ENCODE data around the gene ASB8.

ASB8 gene, protein sequence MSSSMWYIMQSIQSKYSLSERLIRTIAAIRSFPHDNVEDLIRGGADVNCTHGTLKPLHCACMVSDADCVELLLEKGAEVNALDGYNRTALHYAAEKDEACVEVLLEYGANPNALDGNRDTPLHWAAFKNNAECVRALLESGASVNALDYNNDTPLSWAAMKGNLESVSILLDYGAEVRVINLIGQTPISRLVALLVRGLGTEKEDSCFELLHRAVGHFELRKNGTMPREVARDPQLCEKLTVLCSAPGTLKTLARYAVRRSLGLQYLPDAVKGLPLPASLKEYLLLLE

DNA sequence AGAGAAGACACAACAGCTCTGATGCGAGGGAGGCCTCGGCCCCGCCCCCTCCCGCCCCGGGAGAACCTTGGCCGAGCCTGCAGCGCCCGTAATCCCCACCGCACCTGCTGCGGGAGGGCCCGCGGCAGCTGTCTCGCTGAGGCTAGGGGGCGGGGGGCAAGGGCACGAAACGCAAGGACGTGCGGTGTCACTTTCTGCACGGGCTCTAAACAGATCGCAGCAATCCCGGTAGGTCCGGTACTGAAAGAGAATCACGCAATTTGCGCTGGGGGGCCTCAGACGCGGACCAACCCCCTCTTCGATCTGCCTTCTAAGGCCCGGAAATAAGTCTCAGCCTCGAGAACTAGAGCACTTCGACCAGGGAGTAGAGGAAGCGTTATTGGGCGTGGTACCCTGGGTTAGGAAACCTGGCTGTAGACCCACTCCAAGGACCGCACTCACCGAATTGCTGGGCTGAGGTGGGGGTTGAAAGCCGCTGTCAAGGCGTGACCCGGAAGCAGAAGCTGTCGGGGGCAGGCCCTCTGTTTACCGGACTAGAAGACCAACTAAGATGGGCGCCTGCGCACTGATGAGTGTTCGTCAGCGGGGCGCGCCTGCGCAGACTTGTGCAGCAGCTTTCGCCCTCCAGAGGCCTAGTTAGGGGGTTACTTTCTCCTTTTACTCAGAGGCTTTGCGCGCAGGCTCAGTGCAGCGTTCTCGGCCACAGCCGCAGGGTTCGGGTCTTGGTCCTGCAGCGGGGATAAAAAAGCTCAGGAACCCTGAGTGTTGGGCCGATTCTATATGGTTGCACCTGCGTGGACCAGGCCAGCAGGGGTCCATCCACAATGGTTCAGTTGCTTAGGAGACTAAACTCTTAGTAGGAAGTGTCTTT, at the start of gene ASB8:
Gene ASB8, minus strand, starts transcription at position 498 of the 871 bp plus-strand sequence. CDS start 4,019 bp downstream, outside the sequence.
- peak; percentile 94 for FAIRE-seq

- FAIRE-seq: no peak
Measured at GRCh38 chr12:48203192-48203591, 45.9 kb upstream of the ASB8 start, which contains the start of gene OR10AD1. OR10AD1 (minus strand) TSS chr12:48203292; CDS start chr12:48203292, 0 bp downstream.

DNA sequence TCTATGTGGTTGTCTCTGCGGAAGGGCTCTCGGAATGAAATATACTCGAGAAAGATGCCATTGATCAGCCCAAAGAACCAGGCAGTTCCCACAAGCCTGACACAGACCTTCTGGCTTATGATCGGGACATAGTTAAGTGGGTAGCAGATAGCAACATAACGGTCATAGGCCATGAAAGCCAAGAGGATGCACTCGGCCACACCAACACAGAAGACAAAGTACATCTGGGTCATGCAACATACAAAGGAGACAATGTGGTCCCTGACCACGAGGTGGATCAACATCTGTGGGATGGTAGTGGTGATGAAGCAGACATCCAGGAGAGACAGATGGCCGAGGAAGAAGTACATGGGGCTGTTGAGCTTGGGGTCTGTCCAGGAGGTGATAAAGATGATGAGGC, 45.5 kb upstream of the ASB8 start:
- no peak for FAIRE-seq

GRCh38 chr12:48201516-48201915, 44.2 kb upstream of the ASB8 start:
- no peak for FAIRE-seq

GRCh38 chr12:48201091-48201490, 43.8 kb upstream of the ASB8 start:
- FAIRE-seq: no peak

- FAIRE-seq: no peak
Measured at GRCh38 chr12:48199774-48200221, 42.5 kb upstream of the ASB8 start.

DNA sequence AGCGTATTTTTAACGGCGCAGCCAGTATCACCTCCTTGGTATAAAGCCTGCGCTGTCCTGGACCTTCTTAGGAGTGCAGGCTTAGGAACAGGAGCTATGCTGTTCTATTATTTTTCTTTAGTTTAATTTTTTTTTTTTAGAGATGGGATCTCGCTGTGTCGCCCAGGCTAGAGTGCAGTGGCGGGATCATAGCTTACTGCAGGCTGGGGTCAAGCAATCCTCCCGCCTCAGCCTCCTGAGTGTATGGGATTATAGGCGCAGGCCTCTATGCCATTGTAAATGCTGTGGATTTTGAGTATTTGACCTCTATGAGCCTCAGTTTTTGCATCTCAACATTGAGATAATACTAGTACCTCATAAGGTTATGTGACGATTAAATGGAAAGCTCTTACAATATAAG, 41.7 kb upstream of the ASB8 start:
- no peak for FAIRE-seq

GRCh38 chr12:48198672-48198971, 41.3 kb upstream of the ASB8 start:
- no peak for FAIRE-seq

DNA sequence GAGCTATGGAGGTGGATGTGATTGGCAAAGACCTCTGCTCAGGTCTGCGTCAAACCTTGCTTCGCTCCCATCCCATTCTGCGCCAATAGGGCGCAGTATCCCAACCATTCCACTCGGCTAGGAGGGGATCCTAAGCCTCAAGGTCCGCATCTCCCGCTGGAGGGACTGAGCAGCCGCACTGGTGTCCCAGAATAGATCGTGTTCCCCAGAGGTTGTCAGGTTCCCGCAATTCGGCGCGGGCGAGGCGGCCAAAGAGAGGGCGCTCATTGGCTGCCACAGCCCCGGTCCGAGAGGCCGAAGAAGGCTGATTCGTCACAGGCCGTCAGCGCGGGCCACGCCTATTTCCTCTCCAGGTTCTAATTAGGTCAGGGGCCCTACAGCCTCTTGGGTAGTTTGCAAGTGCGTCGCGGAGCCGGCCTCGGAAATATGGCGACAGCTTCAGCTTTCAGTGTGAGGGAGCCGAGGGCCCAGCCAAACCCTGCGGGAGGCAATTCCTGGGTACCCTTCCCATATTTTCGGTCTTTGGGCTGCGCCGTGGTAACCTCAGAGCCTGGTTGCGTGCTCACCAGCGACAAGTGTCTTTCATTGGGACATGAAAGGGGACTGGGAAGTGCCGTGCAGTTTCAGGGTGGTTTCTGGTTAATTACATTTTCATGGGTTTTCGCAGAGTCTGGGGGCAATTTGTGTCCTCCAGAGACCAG, 40.8 kb upstream of the ASB8 start:
- no peak for FAIRE-seq

DNA sequence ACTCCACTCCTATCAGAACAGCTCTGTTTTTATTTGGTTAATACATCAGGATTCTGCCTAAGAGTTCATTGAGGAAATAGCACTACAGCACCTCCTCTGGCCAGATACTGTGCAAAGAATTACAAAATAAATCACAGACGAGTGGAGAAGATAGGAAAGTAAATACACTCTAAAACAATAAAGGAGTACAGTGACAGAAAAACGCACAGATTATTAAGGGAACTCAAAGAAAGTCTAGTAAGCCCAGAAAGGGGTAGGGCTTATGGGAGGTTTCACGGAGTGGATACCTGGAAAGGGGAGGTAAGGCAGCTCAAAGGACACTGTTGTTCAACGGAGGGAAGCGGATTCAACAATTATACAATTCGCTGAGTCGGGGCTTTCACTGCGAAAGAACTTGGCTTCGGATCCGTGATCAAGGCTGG, 40.2 kb upstream of the ASB8 start:
- FAIRE-seq: no peak

DNA sequence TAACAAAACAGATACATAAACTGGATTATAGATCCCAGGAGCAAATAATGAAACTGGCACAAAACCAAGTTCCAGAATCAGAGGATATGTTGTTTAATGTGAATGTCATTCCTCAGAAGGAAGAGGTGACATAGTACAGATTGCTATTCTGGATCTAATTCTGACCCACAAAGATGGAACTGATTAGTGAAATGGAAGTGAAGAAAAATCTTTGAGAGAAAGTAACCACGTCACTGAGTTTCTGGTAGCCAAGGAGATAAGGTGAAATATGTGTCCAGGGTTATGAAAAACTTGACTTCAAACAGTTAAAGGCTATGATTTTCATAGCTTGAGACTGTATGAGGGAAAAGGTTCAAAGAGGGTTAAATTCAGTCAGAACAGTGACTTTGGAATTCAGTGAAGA, 37.5 kb upstream of the ASB8 start:
- no peak for FAIRE-seq

GRCh38 chr12:48193623-48194022, 36.3 kb upstream of the ASB8 start:
- no peak for FAIRE-seq

GRCh38 chr12:48192861-48193260, 35.5 kb upstream of the ASB8 start:
- no peak for FAIRE-seq

DNA sequence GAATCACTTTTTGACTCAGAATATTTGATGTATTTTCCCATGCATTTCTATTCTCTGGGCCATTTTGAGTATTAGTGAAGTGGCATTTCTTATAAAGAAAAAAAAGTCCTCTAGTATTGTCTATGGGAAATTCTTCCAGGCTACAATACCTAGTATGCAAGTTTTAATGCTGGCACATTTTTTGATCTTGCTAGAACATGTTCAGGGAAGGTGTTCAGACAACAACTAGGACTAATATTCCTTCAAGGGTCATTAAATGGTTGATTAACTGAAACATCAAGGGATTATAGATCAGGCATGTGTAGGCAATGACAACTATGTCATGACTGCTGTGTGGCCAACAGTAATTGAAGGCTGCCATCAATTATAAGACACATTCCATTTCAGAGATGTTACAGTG, 33.8 kb upstream of the ASB8 start:
- no peak for FAIRE-seq

DNA sequence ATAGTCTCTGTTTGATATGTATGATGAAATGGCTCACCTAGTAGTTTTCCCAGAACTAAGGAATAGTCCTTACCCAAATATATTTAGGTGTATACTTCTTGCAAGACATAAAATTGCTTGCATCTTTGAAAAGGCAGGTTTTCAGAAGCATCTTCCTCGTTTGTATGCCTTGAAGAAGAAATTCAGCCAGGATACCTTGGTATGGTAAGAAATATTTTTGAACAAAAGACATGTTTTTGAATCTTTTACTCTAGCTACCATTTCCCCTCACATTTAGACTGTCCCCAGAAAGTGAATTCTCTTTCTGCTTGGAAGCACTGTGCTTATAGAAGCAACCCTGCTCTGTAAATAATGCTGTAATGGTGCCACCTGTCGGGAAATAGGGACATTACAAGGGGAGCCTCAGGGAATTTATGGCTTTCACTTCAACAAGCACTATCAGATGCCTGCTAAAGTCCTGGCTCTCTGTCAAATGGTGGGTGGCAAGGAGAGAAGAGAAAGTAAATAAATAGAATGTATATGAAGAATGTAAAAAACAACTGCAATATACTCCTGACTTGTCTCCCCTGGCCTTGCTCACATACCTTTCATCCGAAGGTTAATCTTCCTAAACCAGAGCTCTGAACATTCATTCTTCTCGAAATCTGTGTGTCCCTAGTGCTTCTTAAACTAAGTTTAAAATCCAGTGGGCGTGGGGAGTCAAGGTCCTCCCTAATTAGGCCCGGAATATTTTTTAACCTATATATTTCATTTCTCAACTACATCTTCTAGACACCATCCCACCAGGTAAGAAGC, 32.2 kb upstream of the ASB8 start:
- peak; percentile 95 for FAIRE-seq

GRCh38 chr12:48187916-48188695, 30.8 kb upstream of the ASB8 start:
- FAIRE-seq: no peak

DNA sequence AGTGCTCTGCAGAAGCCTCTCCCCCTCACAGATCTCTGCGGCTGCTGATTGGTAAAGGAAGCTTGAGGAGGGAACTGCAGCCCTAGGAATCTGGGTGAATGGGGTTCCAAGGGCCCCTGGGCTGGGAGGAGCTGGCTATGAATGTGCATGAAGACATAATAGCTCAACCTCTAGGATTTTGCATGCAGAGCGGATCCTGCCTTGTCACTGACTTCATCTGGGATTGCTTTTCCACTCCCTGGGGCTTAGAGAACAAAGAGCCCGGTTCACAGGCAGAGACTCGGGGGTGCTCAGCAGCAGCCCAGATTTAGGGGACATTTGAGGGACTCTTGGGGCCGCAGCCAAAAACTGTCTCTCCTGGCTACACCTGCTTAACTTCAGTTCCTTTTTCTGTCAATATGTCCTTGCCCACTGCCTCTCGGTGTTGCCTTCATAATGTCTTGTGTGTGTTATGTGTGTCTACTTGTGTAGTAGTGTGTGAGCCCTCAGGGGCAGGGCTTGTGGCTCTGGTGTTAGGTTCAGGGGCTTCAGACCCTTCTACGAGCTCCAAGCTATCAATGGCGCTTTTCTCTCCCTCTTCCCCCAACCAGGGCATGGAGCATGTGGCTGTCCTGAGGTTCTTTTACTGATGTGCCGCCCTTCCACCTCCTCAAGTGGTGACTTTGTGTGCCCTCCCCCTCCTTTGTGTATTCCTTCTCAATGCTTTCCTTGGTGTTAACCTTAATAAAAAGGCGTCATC, 28.0 kb upstream of the ASB8 start:
- FAIRE-seq: no peak

GRCh38 chr12:48184549-48184922, 27.2 kb upstream of the ASB8 start:
- FAIRE-seq: no peak

DNA sequence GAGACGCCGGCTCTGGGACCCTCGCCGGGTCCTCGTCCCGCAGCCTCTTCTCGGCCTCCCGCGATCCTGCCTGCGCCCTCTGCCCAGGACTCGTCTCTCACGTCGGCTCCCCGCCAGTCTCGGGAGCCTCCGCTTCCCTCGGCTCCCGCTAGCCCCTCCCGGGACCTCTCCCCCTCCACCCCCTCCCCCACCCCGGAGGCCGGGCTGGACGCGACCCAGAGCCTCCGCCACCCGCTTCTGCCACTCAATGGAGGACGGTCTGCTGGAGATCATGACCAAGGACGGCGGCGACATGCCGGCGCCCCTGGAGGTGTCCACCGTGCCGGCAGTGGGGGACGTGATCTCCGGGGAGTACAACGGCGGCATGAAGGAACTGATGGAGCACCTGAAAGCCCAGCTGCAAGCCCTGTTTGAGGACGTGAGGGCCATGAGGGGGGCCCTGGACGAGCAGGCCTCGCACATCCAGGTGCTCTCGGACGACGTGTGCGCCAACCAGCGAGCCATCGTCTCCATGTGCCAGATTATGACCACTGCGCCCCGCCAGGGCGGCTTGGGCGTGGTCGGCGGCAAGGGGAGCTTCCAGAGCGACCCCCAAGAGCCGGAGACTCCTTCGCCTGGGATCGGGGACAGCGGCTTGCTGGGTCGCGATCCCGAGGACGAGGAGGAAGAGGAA, 26.7 kb upstream of the ASB8 start:
- FAIRE-seq: no peak

DNA sequence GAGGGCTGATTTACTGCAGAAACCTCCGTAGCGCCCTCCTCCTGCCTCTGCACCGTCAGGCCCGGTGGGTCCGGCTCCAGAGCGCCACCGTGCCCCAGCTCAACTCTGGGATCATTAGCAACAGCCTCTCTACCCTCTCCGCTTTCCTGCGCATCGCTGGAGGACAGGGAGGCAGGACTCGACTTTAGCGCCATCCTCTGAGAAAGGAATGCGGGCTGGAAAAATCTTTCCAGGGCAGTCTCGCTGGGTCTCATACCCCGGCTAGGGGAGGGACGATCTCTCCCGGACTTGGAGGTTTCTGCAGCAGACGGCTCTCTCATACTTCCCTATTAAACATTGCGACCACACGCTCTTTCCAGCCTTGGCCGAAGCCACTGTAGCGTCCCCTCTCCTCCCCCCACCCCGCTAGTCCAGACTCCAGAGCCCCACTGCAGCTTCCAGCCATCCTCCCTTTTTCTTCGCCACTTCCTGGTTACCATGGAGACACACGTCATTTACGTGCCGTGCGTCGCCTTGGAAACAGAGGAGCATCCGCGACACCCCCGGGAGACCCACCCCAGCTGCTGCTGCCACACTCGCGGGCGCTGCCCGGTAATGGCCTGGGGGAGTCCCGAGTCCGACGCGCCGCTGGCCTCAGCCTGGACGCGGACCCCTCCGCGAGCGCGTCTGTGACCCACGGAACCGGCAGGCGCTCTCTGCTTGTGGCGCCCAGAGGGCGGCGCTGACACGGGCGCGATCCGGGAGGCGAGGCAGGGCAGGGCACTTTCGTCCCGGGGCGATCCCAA, 26.0 kb upstream of the ASB8 start, which contains the start of gene CCDC184:
Gene CCDC184, plus strand, starts transcription at position 554 of the 785 bp plus-strand sequence. CDS start 479 bp downstream, outside the sequence.
- FAIRE-seq: no peak
